Pons (tissue), 1 donor: Measurements from ENCODE around the gene GPSM1.
"Not testable (repeated sequence)": the region's sequence is repeated elsewhere in the genome, so short reads cannot be mapped to it uniquely, and the experiment has no call there.

Experiments used
- DNase-seq: peaks from one replicate; pipeline ENCODE4 v3.0.0-alpha.2; 2016; ENCODE audit warnings: low spot score

GPSM1 gene

GRCh38 chr9:136344544-136345280 lies 17.4 kb downstream of the GPSM1 start:
- no peak for DNase-seq

DNA sequence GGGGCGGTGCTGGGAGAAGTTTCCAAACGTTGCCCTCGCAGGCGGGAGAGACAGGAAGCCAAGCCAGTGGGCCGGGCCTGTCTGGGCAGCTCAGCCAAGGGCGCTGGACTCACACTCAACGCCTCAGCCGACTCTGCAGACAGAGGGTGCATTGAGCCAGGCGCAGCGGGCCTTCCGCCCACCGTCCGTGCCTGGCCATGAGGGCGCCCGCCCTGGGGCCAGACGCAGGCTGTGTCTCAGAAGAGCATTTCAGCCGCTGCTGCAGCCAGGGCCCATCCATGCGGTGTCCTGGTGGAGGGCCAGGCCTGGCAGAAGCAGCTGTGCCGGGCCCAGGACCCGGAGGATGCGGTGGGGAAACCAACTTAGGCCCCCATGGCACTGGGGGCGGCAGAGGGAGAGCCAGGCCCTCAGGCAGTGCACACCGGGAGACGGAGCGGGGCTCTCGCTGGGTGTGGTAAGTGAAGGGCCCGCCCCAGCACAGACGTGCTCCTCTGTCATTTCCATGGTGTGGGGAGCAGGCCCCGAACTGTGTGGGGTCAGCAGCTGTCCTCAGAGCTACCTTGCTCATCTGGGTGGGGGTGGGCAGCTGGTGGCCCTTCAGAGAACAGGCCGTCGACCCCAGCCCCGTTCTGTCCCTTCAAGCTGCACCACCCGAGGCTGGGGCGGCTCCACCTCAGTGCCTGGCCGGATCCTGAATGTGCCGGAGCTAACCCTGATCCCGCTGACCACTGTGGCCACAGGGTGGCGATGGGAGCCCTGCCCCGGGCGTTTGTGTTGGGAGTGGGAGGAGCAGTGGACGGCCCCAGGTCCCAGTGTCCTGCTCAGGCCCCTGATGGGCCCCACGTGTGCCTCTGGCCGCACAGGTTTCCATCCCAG lies 18.2 kb downstream of the GPSM1 start:
- peak; percentile 90 for DNase-seq

DNA sequence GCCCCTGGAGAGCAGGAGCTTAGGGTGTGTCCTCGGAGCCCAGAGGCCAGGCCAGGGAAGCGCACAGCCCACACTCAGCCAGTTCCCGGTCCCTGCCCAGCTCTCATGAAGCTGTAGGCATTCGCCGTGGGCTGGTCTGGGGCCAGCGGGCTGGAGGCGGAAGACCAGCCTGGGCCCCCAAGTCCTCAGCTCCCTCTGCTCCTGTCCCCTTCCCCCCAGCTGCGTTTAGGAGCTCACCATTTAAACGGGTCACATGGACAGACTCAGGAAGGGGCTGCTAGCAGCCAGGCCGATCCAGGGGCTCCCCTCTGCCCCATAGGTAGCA lies 18.8 kb downstream of the GPSM1 start:
- no peak for DNase-seq

DNA sequence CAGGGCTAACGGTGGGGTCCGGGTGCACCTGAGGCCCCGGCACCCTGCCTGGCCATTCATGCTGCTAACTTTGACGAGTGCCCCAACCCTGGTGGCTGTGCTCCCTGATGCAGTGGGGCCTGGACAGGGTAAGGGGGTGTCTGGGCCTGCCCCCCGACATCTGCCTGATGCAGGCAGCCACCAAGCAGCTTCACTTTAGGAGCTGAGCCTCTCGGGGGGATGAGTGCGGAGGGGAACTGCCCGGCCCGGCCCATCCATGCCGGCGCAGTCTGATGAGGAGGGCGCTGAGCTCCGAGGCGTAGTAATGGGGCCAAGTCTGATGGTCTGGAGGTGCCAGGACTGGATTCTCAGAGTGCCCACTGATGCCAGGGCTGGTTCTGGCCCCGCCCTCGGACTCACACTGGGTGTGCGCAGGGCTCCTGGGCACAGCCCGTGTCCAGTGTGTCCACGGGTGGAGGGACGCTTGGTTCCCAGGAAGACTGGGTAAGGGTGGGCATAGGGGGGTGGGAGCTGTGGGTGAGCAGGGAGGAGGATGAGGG lies 19.7 kb downstream of the GPSM1 start:
- DNase-seq, result no peak

- DNase-seq, result no peak
Measured at GRCh38 chr9:136347472-136348256, 20.3 kb downstream of the GPSM1 start.

DNA sequence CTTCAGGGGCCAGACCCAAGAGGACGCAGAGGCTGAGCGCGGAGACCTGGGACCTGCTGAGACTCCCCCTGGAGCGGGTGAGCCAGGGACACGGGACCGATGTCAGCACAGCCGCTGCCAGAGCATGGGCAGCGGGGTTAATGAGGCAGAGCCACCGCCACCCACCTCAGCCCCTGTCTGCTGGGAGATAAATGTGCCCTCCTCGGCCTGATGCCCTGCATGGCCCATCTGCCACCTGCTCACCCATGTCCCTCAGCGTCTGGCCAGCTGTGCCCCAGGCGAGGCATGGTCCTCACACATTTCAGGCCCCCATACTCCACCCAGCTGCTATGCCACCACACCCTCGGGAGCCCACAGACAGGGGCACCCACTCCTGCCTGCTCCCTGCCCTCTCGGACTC lies 21.4 kb downstream of the GPSM1 start:
- DNase-seq, result no peak

DNA sequence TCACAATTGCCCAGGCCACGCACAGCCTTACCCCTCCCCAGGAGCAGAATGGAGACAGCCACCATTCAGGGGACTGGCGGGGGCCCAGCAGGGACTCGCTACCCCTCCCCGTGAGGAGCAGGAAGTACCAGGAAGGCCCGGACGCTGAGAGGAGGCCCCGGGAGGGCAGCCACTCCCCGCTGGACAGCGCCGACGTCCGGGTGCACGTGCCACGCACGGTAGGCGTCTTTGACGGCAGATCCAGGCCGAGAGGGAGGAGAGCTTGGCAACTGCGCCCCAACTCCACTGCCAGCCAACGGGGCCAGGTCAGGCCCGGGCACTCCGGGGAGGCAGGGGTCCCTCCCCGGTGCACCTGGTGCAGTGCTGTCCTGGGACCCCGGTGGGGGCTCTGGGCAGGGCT lies 22.2 kb downstream of the GPSM1 start:
- no peak for DNase-seq

GRCh38 chr9:136351252-136351800 lies 24.0 kb downstream of the GPSM1 start:
- DNase-seq, result no peak

DNA sequence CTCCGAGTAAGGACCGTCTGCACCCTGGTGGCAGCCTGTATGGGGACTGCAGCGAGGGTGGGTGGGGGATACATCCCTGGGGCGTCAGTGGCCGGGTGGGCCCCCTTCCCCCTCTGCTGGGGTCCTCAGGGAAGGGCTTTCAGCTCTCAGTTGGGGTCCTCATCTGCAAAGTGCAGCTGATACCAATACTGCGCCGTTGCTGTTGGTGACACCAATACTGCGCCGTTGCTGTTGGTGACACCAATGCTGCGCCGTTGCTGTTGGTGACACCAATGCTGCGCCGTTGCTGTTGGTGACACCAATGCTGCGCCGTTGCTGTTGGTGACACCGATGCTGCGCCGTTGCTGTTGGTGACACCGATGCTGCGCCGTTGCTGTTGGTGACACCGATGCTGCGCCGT lies 24.5 kb downstream of the GPSM1 start:
- not testable (repeated sequence) for DNase-seq

GRCh38 chr9:136352682-136353081 lies 25.3 kb downstream of the GPSM1 start:
- no peak for DNase-seq

- no peak for DNase-seq
Measured at GRCh38 chr9:136353088-136353487, 25.7 kb downstream of the GPSM1 start.

DNA sequence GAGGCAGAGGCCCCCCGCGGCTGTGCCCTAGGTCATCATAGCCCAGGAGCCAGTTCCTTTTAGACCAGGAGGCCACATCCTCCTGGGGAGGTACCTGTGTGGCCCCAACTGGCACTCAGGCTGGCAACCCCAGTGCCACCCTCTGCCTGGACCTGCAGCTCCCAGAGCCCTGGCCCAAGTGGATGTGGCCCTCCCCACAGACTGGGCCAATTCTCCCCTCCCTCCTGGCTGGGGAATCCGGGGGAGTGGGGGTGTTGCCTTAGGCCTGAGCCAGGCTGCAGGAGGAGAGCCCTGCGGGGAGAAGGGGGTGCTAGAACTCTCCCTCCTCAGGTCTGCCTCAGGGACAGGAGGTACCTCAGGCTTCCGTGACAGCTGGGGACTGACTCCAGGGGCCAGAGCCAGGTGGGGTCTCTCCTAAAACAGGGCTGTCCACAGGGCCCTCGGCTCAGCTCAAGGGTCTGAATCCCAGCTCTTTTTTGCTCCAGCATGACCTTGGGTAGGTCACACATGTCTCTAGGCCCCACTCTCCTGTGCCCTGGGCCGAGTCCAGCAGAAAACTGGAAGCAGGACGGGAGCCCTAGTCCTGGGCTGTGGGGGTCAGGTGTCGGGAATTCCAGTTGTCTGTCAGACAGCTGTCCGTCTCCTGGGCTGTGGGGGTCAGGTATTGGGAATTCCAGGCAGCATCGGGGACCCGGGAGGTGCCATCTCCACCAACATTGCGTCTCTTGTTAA lies 26.6 kb downstream of the GPSM1 start:
- no peak for DNase-seq

- DNase-seq, result no peak
Measured at GRCh38 chr9:136354592-136355085, 27.3 kb downstream of the GPSM1 start.

DNA sequence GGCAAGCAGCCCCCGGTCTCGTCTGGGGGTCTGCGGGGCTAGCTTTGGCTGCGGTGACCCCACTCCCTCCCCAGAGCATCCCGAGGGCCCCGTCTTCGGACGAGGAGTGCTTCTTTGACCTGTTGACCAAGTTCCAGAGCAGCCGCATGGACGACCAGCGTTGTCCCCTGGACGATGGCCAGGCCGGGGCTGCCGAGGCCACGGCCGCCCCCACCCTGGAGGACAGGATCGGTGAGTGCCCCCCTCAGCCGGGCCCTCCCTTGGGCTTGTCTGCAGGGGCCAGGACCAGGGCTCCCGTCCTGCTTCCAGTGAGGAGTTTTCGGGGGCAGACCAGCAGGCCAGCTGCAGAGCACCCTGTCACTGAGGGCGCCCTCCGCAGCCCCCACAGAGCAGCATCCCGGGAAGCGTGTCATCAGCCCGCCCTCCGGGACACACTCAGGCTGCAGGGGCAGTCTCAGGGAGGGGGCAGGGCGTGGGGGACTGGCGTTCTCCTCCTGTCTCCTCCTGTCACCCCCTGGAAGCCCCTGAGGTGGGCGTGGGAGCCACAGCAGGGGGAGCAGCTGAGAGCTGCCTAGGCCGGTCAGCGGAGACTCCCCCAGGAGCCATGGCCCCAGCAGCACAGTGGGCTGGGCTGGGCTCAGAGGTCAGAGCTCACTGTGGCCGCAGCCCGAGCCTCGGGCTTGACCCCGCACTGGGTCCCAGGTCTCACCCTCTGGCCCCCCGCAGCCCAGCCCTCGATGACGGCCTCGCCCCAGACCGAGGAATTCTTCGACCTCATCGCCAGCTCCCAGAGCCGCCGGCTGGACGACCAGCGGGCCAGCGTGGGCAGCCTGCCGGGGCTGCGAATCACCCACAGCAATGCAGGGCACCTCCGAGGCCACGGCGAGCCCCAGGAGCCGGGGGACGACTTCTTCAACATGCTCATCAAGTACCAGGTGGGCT lies 28.5 kb downstream of the GPSM1 start:
- DNase-seq, result no peak

GRCh38 chr9:136357202-136357725 lies 29.9 kb downstream of the GPSM1 start:
- DNase-seq, result no peak

DNA sequence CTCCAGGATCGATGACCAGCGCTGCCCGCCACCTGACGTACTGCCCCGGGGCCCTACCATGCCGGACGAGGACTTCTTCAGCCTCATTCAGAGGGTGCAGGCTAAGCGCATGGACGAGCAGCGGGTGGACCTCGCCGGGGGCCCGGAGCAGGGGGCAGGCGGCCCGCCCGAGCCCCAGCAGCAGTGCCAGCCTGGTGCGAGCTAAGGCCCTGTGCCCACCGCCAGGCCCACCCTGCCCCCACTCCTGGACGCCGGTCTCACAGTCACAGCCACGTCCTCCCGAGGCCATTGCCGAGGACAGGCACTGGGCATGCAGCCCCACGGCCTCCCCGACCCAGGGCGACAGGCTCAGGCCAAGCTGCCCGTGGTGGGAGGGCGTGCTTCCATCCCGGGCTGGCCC lies 30.7 kb downstream of the GPSM1 start:
- no peak for DNase-seq

DNA sequence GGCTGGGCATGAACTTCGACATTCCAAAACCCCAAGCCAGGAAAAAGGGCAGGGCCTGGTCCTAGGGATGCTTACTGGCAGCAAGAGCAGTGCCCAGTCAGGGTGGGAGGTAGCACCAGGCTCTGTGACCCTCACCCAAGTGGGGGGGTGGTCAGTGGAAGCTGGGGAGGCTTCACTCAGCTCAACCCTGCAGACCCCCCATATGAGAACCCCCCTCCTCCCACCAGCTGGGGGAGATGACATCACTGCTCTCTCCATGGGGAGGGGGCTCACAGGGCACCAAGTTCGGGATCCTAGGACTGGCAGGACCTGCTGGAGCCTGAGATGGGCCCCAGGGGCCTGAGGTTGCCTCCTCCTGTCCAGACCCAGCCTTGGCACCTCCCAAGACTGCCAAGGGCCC lies 31.5 kb downstream of the GPSM1 start:
- no peak for DNase-seq

DNA sequence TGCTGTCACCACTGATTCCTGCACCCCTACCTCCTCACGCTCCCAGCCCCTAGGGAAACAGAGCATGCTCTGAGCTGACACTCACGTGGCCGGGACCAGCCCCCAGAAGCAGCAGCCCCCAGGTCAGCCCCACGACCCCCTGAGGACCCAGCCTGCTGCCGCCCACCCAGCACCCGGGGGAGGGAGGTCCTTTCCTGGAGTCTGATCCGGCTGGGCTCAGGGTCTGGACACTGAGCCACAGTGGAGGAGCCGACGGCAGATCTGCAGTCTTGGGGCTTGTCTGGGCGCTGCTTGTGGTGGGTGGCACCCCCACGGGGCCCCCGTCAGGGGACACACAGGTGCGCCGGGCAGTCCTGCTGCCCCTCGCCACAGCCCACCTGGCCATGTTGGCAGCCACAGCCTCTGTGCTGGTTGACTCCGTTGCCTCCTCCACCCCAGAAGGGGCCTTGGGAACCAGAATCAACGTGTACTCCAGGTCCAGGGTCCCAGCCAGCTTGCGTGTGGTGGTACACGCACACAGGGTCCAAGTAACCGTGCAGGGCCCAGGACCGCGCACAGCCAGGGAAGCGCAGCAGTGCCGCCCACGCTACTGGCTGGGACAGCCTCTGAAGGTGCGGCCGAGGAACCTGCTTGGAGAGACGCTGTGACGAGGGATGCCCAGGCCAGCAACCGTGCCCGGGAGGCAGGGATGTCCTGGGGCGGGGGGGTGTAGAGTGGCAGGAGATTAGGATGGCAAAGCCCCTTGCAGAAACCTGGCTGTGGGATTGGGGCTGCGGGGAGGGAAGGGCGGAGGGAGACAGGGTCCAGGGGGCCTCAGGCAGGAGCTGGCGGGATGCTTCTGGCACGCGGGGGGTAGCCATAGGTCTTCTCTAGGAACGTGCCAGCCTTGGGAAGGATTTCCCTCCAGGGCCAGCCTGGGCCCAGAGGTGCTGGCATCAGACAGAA lies 32.7 kb downstream of the GPSM1 start:
- no peak for DNase-seq
